Mesenchymal stem cell (in vitro differentiated cells and primary cell): ENCODE results near the gene LGALS8.

Source experiments
- DNase-seq: peaks from one replicate; pipeline ENCODE4 v3.0.0-alpha.2; 2013
- H2AFZ ChIP-seq: one replicate; pipeline ENCODE4 v1.6.1; 2013; ENCODE audit warnings: low read depth, mild to moderate bottlenecking, control low read depth, inconsistent platforms, low read length, moderate library complexity
- H2AK5ac ChIP-seq: 2 replicates; pipeline ENCODE4 v1.6.1; 2013; ENCODE audit warnings: low read length, moderate library complexity, mild to moderate bottlenecking, inconsistent platforms; ENCODE audit not compliant: severe bottlenecking
- H2BK120ac ChIP-seq: one replicate; pipeline ENCODE4 v1.6.1; 2013; ENCODE audit warnings: low read depth, mild to moderate bottlenecking, inconsistent platforms, low read length, moderate library complexity
- H2BK12ac ChIP-seq, 2 experiments: one replicate each; pipeline ENCODE4 v1.6.1; 2013; ENCODE audit warnings: inconsistent platforms in 2 of 2, low read length in 2 of 2, mild to moderate bottlenecking in 2 of 2, moderate library complexity in 2 of 2, control low read depth in 1 of 2
- H2BK15ac ChIP-seq: one replicate; pipeline ENCODE4 v1.6.1; 2013; ENCODE audit warnings: mild to moderate bottlenecking, low read depth, inconsistent platforms; ENCODE audit not compliant: poor library complexity, severe bottlenecking
- H2BK5ac ChIP-seq: 2 replicates; pipeline ENCODE4 v1.6.1; 2013; ENCODE audit warnings: low read depth, mild to moderate bottlenecking, low read length, control low read depth, inconsistent platforms; ENCODE audit not compliant: poor library complexity, severe bottlenecking
- H3K14ac ChIP-seq, 2 experiments: one replicate each; pipeline ENCODE4 v1.6.1; 2013; ENCODE audit warnings: inconsistent platforms in 2 of 2, low read length in 2 of 2, control low read depth in 1 of 2, mild to moderate bottlenecking in 1 of 2, moderate library complexity in 1 of 2
- H3K18ac ChIP-seq, 2 experiments: one replicate each; pipeline ENCODE4 v1.6.1; 2013; ENCODE audit warnings: inconsistent platforms in 2 of 2, low read length in 2 of 2, control low read depth in 1 of 2, low read depth in 1 of 2, mild to moderate bottlenecking in 1 of 2
- H3K23ac ChIP-seq, 2 experiments: one replicate each; pipeline ENCODE4 v1.6.1; 2013; ENCODE audit warnings: inconsistent platforms in 2 of 2, low read length in 2 of 2, mild to moderate bottlenecking in 2 of 2, moderate library complexity in 2 of 2, control low read depth in 1 of 2
- H3K27ac ChIP-seq: 2 replicates; pipeline ENCODE4 v1.5.1; 2013; ENCODE audit warnings: mild to moderate bottlenecking, moderate library complexity, low read length, control low read depth, inconsistent platforms; ENCODE audit not compliant: poor library complexity, severe bottlenecking
- H3K27me3 ChIP-seq, 2 experiments: 2 replicates each; pipeline versions ENCODE4 v1.6.1 to v1.7.0; 2013; ENCODE audit warnings: low read length in 2 of 2, mild to moderate bottlenecking in 2 of 2, moderate library complexity in 2 of 2, control low read depth in 1 of 2, inconsistent platforms in 1 of 2; ENCODE audit not compliant: control insufficient read depth in 1 of 2, insufficient read depth in 1 of 2
- H3K36me3 ChIP-seq, 2 experiments: 2 replicates each; pipeline versions ENCODE4 v1.6.1 to v1.7.0; 2013; ENCODE audit warnings: low read length in 2 of 2, control low read depth in 1 of 2, inconsistent platforms in 1 of 2, low read depth in 1 of 2, mild to moderate bottlenecking in 1 of 2; ENCODE audit not compliant: insufficient read depth in 2 of 2, control insufficient read depth in 1 of 2
- H3K4ac ChIP-seq, 2 experiments: one replicate each; pipeline ENCODE4 v1.6.1; 2013; ENCODE audit warnings: inconsistent platforms in 2 of 2, low read length in 2 of 2, mild to moderate bottlenecking in 2 of 2, moderate library complexity in 2 of 2, control low read depth in 1 of 2, low read depth in 1 of 2
- H3K4me1 ChIP-seq: 2 replicates; pipeline ENCODE4 v1.6.1; 2013; ENCODE audit warnings: low read depth, low read length, control low read depth; ENCODE audit not compliant: control insufficient read depth, insufficient read depth
- H3K4me2 ChIP-seq: 2 replicates; pipeline ENCODE4 v1.6.1; 2013; ENCODE audit warnings: low read length, mild to moderate bottlenecking, inconsistent platforms; ENCODE audit not compliant: poor library complexity, severe bottlenecking
- H3K4me3 ChIP-seq, 2 experiments: 2 replicates each; pipeline versions ENCODE4 v1.5.1 to v1.7.0; 2013; ENCODE audit warnings: low read length in 2 of 2, mild to moderate bottlenecking in 2 of 2, control low read depth in 1 of 2, low read depth in 1 of 2; ENCODE audit not compliant: insufficient read depth in 1 of 2
- H3K79me1 ChIP-seq: replicated peaks from 2 replicates; pipeline ENCODE4 v1.6.1; 2013; ENCODE audit warnings: mild to moderate bottlenecking, control low read depth, low read length, inconsistent platforms; ENCODE audit not compliant: poor library complexity, severe bottlenecking
- H3K9ac ChIP-seq: 2 replicates; pipeline ENCODE4 v1.7.0; 2013; ENCODE audit warnings: mild to moderate bottlenecking, low read length, moderate library complexity
- H3K9me3 ChIP-seq: 2 replicates; pipeline ENCODE4 v1.7.0; 2013; ENCODE audit warnings: mild to moderate bottlenecking, low read length; ENCODE audit not compliant: control insufficient read depth
- H4K8ac ChIP-seq: one replicate; pipeline ENCODE4 v1.6.1; 2013; ENCODE audit warnings: inconsistent platforms, mild to moderate bottlenecking, low read length, moderate library complexity
- H4K91ac ChIP-seq: one replicate; pipeline ENCODE4 v1.6.1; 2013; ENCODE audit warnings: mild to moderate bottlenecking, low read length, inconsistent platforms
- WGBS: methylation state at CpG from one replicate; pipeline ENCODE4 v1.1.7; 2013; ENCODE audit warnings: mixed read lengths; 5-methylcytosine and 5-hydroxymethylcytosine counted together

LGALS8 gene

GRCh38 chr1:236497908-236498307 lies 25.9 kb upstream of the LGALS8 start:
- Histone ChIP-seq H3K27me3 (peaks cover 0 to 11% of the 10 kb centered on the region in 2 experiments), H3K18ac (no peak overlapping the region), H3K9me3 (no peaks in the 10 kb centered on the region), H3K14ac (no peak overlapping the region), H2BK12ac (no peak overlapping the region), H3K79me1 (no peaks in the 10 kb centered on the region), H4K91ac (no peak overlapping the region), H3K4me1 (no peaks in the 10 kb centered on the region), H2BK5ac (no peak overlapping the region), H2AFZ (no peak overlapping the region), H4K8ac (no peak overlapping the region), H3K4ac (no peak overlapping the region), H3K23ac (no peak overlapping the region), H2BK15ac (no peak overlapping the region), H3K36me3 (no peaks in the 10 kb centered on the region), H2AK5ac (no peak overlapping the region), H3K4me2 (no peak overlapping the region), H3K4me3 (no peak overlapping the region), H2BK120ac (no peak overlapping the region), H3K9ac (no peak overlapping the region), H3K27ac (no peak overlapping the region)
- WGBS = 94% methylated on average over 4 of the region's 6 CpGs
- no peak for DNase-seq

GRCh38 chr1:236501093-236501492 lies 22.7 kb upstream of the LGALS8 start:
- 94% methylated on average over 6 of the region's 6 CpGs for WGBS

GRCh38 chr1:236502579-236502971 lies 21.2 kb upstream of the LGALS8 start:
- peak; percentile 44 for DNase-seq
- Histone ChIP-seq H3K4me1 (peaks cover 2% of the 10 kb centered on the region), H3K4me3 (peak overlapping the region in 1 of 2 experiments; percentile 71), H3K4ac (peak overlapping the region in 1 of 2 experiments; percentile 41), H2AK5ac (peak overlapping the region; percentile 88), H3K4me2 (no peak overlapping the region), H2BK5ac (no peak overlapping the region), H2BK15ac (no peak overlapping the region), H3K18ac (peak overlapping the region in 1 of 2 experiments; percentile 24), H4K8ac (no peak overlapping the region), H3K27ac (peak overlapping the region; percentile 71), H3K79me1 (no peaks in the 10 kb centered on the region), H3K27me3 (no peaks in the 10 kb centered on the region), H3K9me3 (no peaks in the 10 kb centered on the region), H2BK120ac (no peak overlapping the region), H2AFZ (no peak overlapping the region), H3K14ac (no peak overlapping the region), H3K23ac (no peak overlapping the region), H3K36me3 (no peaks in the 10 kb centered on the region), H4K91ac (no peak overlapping the region), H2BK12ac (no peak overlapping the region), H3K9ac (peak overlapping the region; percentile 72)
- WGBS = 1% methylated on average over 2 of the region's 2 CpGs

More at GRCh38 chr1:236501093-236501492, 22.7 kb upstream of the LGALS8 start:
- Histone ChIP-seq H3K18ac (no peak overlapping the region), H2BK120ac (no peak overlapping the region), H3K9me3 (no peaks in the 10 kb centered on the region), H3K14ac (no peak overlapping the region), H3K9ac (no peak overlapping the region), H2AK5ac (no peak overlapping the region), H2AFZ (no peak overlapping the region), H2BK12ac (no peak overlapping the region), H3K27ac (no peak overlapping the region), H3K36me3 (no peaks in the 10 kb centered on the region), H4K8ac (no peak overlapping the region), H2BK5ac (no peak overlapping the region), H3K23ac (no peak overlapping the region), H3K27me3 (peaks cover 0 to 5% of the 10 kb centered on the region in 2 experiments), H3K4ac (no peak overlapping the region), H3K4me1 (no peaks in the 10 kb centered on the region), H3K79me1 (no peaks in the 10 kb centered on the region), H2BK15ac (no peak overlapping the region), H3K4me3 (no peak overlapping the region), H3K4me2 (no peak overlapping the region), H4K91ac (no peak overlapping the region)
- no peak for DNase-seq

- Histone ChIP-seq H3K9me3 (no peaks in the 10 kb centered on the region), H2AFZ (peak overlapping the region; percentile 90), H2BK12ac (peak overlapping the region in 1 of 2 experiments; percentile 51), H3K4ac (peak overlapping the region in 1 of 2 experiments; percentile 47), H3K14ac (no peak overlapping the region), H4K8ac (peak overlapping the region; percentile 42), H3K79me1 (no peaks in the 10 kb centered on the region), H3K4me3 (peak overlapping the region in 1 of 2 experiments; percentile 71), H3K27me3 (no peaks in the 10 kb centered on the region), H2BK5ac (no peak overlapping the region), H2BK15ac (no peak overlapping the region), H3K4me1 (peaks cover 2% of the 10 kb centered on the region), H2AK5ac (no peak overlapping the region), H2BK120ac (peak overlapping the region; percentile 75), H3K36me3 (no peaks in the 10 kb centered on the region), H3K4me2 (peak overlapping the region; percentile 52), H3K18ac (peak overlapping the region; percentile 6 to 71), H3K27ac (peak overlapping the region; percentile 67), H4K91ac (peak overlapping the region; percentile 5), H3K23ac (no peak overlapping the region), H3K9ac (peak overlapping the region; percentile 72)
- WGBS = 16% methylated on average over 15 of the region's 15 CpGs
- peak; percentile 78 for DNase-seq
Observed at GRCh38 chr1:236502972-236503639, 20.7 kb upstream of the LGALS8 start.
